C4-2B (cell line): ENCODE data around the gene SIVA1.

Source experiments
- H3K27ac ChIP-seq: fragments of 450-650 bp; 2 replicates; pipeline ENCODE4 v1.5.1; 2017
- ZFX ChIP-seq: fragments of 450-650 bp; IDR thresholded peaks from 2 replicates; pipeline ENCODE4 v1.6.1; 2017
- TF ChIP-seq, protein P1 (sequence below): fragments of 450-650 bp; conservative IDR thresholded peaks from 2 replicates; pipeline ENCODE4 v1.5.1; 2017; ENCODE audit warnings: mild to moderate bottlenecking

SIVA1 gene

DNA sequence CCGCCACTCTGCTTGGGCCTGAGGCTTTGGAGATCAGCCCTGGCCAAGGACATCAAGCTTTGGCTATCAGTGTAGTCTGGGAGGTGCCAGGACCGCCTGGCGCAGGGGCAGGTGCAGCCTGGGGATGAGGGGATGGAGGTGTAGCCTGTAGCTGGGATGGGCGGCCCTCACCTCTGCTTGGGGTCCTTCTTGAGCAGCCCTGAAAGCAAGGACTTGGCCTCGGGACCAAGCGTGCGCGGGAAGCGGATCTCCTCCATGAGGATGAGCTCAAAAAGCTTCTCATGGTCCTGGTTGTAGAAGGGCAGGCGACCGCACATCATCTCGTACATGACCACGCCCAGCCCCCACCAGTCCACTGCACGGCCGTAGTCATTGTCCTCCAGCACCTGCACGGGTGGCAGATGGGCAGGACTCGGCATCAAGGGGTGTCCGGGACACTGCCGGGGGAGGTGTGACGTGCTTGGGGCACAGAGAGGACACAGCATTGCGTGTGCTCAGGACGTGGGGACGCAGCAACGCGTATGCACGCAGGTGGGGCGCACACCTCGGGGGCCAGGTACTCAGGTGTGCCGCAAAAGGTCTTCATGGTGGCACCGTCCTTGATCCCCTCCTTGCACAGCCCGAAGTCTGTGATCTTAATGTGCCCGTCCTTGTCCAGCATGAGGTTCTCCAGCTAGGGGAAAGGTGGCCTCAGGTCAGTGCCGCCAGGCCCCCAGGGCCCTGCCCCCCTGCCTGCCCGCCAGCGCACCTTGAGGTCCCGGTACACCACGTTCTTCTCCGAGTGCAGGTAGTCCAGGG is 20.0 kb downstream of the SIVA1 start:
- 0 out of 2 replicates have a peak overlapping the region, but pooled peaks have one; percentile 48 for H3K27ac ChIP-seq
- no peak for TF ChIP-seq ZFX
- TF ChIP-seq, protein P1, sequence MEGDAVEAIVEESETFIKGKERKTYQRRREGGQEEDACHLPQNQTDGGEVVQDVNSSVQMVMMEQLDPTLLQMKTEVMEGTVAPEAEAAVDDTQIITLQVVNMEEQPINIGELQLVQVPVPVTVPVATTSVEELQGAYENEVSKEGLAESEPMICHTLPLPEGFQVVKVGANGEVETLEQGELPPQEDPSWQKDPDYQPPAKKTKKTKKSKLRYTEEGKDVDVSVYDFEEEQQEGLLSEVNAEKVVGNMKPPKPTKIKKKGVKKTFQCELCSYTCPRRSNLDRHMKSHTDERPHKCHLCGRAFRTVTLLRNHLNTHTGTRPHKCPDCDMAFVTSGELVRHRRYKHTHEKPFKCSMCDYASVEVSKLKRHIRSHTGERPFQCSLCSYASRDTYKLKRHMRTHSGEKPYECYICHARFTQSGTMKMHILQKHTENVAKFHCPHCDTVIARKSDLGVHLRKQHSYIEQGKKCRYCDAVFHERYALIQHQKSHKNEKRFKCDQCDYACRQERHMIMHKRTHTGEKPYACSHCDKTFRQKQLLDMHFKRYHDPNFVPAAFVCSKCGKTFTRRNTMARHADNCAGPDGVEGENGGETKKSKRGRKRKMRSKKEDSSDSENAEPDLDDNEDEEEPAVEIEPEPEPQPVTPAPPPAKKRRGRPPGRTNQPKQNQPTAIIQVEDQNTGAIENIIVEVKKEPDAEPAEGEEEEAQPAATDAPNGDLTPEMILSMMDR, result no peak

DNA sequence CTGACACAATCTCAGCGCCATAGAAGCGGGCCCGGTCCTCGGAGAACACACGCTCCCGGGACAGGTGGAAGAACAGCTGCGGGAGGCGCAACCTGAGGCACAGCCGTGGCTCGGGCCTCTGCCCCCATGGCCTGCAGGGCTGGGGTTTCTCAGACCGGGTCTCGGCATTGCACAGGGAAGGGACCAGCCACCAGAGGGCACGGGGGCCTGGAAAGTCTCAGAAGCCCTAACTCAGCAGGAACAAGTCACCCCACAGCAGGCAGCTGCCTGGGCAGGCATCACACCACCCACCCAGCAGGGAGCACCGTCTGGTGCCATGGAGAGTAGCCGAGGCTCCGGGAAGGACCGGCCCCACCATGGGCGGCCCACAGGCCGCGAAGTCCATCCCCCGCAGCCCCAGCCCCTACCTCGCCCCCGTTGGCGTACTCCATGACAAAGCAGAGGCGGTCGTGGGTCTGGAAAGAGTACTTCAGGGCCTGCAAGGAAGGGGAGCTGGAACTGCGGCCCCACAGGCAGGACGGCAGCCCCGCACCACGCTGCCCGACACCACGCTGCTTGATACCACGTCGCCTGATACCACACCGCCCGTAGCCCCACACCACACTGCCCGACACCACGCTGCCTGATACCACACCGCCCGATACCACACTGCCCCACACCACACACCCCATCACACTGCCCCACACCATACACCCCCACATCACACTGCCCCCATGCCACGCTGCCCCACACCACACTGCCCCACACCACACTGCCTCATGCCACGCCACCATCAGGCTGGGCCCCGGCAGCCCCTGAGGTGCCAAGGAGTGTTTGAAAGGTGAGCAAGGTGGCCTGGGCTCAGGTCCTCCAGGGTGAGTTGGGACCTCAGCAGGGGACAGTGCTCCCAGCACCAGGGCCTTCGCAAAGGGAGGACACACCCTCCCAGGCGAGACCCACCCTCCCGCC is 20.8 kb downstream of the SIVA1 start:
- H3K27ac ChIP-seq, result peak overlapping the region; percentile 48
- TF ChIP-seq, protein P1, result no peak
- TF ChIP-seq ZFX, result no peak

DNA sequence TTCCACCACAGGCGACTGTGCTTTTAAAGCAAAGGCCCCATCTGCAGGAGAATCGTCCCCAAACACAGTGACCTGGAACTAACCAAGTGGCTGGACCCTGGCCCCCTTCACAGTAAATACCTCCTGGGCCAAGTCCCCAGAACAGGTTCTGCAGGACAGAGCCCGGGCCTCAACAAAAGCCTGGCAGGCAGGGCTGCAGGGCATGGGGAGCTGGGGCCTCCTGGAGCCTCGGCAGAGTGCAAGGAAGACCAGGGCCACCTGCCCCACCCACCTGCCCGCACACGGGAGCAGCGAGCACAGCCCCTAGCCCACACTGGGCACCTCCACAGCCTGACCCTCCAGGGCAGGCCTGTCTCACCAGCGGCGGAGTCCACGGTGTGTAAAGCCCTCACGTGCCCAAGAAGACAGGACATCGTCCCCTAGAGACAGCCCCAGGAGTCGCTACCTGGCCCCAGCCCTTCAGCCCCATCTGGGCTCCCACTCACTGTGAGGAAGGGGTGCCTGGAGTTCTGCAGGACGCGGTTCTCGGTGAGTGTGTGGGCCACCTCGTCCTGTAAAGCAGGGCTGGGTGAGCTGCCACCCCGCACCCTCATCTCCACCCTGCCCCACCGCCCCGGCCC is 21.6 kb downstream of the SIVA1 start:
- peak overlapping the region; percentile 48 for H3K27ac ChIP-seq
- no peak for TF ChIP-seq ZFX
- TF ChIP-seq, protein P1, result no peak

DNA sequence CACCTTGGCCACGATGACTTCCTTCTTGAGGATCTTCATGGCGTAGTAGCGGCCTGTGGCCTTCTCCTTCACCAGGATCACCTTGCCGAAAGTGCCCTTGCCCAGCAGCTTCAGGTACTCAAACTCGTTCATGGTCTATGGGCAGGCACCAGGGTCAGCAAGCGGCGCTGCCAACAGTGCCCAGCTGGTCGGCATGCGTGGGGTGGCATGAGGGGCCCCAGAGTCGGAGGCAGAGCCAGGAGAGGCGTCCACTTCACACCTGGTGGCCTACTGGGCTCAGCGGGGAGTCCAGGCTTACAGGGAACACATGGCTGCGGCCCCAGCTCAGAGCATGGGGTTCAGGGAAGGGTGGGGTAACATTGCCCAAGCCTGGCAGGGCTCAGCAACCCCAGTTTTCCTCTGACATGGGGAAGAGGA is 22.1 kb downstream of the SIVA1 start:
- peak overlapping the region; percentile 48 for H3K27ac ChIP-seq
- TF ChIP-seq, protein P1, result no peak
- TF ChIP-seq ZFX, result no peak

DNA sequence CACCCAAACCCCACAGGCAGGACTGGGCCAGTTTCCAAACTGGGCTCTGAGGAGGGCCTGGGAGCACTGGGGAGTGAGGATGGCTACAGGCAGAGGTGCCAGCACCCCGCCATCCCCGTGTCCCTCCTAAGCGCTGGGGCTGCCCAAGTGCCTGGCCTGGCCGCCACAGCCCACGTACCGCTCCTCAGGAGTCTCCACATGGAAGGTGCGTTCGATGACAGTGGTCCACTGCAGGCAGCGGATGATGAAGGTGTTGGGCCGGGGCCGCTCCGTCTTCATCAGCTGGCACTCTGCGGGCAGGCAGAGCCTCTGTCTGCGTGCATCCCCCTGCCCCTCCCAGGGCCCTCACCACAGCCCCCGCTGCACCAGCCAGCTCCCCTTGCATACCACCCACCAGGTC is 23.5 kb downstream of the SIVA1 start:
- no peak for TF ChIP-seq ZFX
- TF ChIP-seq, protein P1, result no peak
- no peak overlapping the region for H3K27ac ChIP-seq

DNA sequence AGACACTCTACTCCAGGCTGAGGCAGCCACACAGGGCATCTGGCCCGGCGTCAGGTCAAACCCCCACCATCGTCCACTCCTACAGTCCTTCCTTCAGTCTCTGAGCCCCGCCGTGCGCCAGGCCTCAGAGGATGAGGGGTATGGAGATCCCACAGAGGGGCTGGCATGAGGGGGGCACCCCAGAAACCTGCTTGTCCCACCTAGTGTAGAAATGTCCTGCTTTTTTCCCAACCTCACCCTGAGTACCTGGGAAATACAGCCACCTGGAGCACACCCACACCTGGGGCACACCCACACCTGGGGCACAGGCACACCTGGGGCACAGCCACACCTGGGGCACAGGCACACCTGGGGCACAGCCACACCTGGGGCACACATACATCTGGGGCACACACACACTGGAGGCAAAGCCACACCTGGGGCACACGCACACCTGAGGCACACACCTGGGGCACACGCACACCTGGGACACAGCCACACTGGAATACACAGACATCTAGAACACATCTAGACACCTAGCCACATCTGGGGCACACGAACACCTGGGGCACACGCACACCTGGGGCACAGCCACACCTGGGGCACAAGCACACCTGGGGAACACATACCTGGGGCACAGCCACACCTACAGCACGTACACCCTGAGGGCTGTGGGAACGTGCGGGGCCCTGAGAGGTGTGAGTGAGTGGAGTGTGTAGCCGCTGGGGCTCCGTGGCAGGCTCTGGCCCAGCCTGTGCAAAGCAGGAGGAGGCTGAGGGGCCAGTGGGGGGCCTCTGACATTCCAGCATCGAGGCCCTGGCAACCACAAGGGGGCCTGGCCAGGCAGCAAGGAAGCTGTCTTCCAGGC is 24.2 kb downstream of the SIVA1 start:
- no peak for TF ChIP-seq ZFX
- TF ChIP-seq, protein P1, result no peak
- H3K27ac ChIP-seq, result no peak overlapping the region
